GM18526 (cell line): ENCODE measurements around the gene PRSS33.

Experiments
- POLR2A ChIP-seq: IDR thresholded peaks from 3 replicates; pipeline ENCODE4 v1.6.1; 2011; ENCODE audit not compliant: insufficient read length; ENCODE audit errors: extremely low read depth

The PRSS33 gene

DNA sequence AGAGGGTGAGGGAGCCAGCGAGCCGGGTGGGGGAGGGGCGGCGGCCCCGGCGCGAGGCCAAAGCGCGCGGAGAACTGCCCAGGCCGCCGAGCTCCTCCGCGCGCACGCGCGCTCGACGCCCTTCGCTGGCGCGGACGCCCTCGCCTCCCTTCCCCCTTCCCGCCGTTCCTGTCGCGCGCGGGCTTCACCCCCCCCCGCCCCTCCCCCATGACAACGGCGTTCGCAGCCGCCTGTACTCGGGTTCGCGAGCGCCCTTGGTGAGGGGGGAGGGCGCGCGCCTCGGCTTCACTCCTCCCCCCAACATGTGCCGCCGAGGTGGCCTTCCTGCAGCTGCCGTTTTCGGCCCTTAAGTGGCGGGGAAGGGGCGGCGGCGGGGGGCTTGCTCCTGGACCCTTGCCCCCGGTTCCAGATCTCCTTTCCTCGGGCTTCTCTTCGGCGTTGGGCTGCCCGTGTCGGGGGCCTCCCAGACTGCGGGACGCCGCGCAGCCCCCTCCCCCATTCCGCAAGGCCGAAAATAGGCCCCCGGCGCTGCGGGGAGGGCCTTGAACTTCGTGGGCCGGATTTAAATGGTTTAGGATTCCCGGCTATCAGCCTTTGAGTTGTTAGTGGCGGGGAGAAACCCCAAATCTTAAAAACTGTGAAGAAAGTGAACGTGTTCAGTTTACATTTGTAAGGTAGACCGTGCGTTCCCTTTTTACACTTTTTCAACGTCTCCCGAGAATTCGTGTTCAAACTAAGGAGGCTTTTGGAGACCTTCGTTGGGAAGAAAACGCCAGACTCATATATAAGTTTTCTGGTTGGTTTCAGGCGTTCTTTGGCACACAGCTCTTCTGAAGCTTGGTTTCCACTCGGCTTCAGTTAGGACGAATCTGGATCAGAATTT lies 34.3 kb downstream of the PRSS33 start:
- TF ChIP-seq POLR2A: no peak

DNA sequence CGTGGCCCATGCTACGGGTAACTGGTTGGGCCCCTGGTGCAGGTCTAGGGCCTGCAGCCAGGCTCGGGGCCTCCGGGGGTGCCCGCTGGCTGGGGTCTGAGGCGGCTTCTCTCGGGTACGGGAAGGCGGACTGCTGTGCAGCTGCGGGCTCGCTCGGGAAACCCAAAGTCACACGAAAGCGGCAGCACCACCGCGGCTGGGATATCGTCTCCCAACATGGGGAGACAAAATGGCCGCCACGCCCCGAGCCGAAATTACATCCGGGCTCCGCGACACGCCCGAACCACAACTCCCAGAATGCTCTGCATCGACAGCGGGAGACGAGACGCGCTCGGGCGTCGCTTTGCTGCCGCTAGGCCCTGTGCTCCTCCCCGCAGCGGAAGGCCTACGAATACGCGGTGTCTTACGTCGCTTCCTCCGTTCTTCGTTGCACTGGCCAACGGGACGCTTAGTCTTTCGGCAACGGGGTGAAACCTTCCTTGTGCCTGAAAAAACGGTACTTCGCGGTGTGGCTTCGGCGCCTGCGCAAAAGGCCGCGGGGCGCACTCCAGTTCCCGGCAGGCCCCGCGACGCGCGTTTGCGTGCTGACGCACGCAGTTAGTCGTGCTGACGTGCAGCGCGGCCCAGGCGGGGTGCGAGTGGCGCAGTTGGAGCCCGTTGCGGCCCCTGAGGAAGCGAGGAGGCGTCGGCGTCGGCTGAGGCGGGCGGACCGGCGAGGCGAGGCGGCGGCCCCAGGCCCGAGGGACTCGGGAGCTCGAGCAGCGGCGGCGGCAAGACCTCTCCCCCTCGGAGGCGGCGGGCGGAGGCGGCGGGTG lies 35.1 kb downstream of the PRSS33 start, which contains the start of gene SRRM2:
SRRM2 (plus strand) TSS at position 604 of the 815 bp plus-strand sequence. CDS start 3,727 bp downstream, outside the sequence.
- peak; percentile 88 for TF ChIP-seq POLR2A

DNA sequence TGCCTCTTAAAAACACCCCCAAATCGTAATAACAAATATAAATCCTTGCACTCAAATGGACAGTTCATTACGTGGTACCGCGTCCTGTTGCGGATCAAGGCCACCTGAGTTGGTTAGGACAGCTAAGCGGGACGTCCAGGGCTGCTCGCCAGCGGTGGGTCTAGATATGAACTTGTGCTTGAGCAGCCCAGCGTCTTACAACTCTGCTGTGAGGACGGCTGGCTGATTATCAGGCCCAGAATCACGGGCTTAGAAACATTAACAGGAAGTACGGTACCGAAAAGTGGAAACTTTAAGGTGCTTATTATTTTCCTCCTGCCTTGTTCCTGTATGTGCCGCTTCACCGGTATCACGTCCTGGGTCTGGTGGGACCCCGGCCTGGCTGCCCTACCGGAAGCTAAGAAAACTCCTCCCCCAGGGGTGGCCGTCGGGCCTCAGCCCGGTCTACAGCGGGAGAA lies 35.8 kb downstream of the PRSS33 start:
- no peak for TF ChIP-seq POLR2A

DNA sequence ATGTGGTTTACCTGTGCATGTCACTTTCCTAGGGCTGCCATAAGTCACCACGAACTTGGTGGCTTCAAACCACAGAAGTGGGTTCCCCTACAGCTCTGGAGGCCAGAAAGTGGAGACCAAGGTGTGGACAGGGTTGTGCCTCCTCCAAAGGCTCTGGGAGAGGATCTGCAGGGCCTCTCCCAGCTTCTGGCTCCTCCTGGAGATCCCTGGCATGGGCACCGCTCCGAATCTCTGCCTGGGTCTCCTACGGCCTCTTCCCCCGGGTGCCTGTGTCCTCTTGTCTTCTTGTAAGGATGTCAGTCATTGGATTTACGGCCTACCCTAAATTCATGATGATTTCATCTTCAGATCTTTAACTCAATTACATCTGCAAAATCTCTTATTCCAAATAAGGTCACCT lies 37.4 kb downstream of the PRSS33 start:
- TF ChIP-seq POLR2A: no peak

DNA sequence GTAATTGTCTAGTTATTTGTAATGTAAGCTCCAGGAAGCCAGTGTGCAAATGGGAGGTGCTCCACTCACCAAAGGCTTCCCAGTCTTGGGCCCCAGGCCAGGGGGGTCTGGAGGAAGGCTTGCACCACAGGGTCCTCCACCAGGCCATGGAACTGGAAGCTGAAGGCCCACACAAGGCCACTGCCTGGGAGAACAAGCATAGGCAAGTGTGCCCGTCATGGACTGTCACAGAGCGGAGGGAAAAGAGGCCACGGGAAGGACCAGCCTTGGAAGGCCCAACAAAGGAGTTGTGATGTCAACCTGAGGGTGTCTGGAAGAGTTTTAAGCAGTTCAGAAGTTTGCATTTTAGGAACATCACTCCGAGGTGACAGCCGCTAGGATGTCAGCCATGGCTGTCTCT lies 37.9 kb downstream of the PRSS33 start:
- TF ChIP-seq POLR2A: no peak

DNA sequence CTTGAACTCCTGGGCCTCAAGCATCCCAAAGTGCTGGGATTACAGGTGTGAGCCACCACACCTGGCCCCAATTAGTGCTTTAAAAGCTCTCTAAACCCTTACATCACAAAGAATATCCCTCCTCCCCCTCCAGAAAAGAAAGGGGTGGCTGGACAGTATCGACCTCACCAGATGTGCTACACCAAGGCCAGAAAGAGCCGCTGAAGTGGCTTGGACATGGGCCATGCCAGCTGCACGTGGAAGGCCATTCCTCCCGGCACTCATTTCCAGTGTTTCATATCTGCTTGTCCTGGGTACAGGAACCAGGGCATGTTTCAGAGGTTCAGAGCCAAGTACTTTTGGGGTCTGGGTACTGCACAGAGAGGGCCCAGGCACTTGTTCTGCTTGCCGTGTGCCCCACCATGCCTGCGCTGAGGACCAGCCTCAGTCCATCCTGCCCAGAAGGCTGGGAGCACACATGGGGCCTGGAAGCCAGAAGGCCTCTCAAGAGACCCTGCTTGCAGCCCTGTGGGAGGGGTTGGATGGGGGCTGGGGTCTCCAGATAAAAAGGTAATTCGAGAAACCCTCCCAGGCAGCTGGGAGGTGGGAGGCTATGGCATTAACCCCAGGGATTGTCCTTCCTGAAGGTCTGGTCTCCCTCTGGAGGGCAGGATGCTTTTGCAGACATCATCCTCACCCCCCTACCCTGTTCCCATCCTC lies 38.5 kb downstream of the PRSS33 start:
- no peak for TF ChIP-seq POLR2A

DNA sequence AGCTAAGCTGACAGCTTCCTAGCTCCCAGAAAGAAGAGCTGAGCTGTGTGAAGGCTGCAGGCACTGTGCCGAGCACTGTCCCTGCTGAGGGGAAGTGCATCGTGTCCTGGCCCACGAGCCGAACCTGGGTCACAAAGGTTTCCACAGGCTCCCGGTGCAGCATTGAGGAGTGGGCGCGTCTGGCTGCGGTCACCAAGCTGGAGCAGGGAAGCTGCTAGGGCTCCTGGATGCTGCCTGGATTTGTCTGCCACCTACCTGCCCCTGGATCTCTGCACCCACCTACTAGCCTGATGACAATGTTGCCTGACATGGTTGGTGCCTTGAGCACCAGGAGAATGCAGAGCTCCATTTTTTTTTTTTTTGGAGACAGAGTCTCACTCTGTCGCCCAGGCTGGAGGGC lies 41.4 kb downstream of the PRSS33 start:
- TF ChIP-seq POLR2A: no peak

DNA sequence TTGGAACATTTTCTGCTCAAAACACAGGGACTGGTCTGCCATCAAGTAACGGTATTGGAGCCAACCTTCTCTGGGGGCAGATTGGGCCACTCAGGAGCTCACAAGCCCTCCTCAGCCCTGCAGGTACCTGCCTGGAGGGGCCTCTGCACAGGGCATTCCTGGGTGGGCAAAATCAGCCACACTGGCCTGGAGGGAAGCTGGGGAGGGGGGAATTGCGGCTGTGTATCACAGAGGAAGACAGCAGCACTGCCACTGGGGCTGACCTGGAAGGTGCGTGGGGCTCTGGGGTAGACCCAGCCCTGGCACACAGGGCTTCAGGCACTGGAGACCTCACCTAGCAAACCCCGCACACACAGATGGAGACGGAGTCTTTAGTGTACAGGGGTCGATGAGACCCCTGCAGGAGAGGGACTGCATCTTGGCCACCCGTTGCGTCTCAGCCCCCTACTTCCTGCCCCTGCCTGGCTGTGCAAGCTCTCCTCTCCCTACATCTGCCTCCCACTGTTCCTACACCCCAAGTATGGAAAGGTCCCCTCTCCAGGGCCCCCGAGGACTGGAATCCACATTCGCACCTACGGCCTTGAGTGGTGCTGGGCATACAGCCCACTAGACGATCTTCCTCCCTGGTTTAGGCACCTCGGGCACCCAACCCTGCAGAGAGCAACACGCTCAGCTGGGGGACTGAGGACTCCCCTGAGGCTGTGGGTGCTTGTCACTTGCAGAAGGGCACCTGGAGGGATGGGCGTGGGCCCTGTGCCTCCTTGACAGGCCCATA lies 42.1 kb downstream of the PRSS33 start:
- TF ChIP-seq POLR2A: no peak

DNA sequence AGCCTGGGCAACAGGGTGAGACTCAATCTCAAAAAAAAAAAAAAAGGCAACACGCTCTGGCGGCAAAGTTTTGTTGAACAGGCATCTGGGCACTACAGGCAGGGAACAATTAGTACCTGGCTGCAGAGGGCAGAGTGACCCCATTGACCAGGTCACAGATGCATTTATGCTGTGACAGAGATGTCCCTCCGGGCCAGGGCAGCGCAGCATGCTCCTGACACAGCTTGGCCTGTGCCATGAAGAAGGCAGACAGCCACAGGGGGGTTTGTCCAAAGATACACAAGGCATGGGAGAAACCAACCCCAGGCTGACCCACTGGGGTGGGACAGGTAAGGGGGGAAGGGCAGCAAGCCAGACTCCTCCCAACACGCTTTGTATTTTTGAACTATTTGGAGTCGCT lies 42.6 kb downstream of the PRSS33 start:
- no peak for TF ChIP-seq POLR2A

DNA sequence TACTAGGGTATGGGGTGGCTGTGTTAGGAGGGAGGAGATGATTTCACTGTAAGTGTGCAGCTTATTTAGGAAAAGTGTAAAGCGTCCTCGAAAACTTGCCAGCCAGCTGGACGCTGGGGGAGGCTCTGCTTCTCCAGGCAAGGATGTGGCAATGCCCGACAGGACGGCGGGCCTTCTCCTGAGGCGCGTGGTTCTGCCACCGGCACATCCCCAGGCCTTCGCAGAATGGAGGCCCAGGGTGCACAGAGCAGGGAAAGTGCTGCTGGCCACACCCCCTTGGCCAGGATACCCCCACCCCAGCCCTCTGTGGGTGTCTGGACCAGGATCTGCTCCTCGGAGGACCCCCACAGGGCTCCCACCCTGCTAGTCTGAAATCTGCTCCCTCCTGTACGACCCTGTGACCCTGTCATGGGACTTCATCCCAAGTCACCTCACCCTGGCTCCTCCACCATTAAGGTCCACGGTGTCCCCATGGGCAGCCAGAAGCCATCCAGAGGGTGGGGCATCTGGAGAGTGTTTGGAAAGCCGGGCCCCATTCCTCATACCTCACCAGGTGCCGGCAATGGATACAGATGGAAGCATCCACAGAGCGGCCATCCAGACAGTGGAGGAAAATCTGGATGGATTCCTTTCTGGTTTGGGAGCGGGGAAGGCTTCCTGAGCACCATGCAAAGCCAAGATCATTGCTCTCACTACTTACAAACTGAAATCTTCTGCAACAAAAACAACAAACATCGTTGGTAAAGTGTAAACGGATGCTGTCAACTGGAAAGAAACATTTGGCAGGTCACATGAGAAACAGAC lies 44.2 kb downstream of the PRSS33 start:
- TF ChIP-seq POLR2A: no peak

DNA sequence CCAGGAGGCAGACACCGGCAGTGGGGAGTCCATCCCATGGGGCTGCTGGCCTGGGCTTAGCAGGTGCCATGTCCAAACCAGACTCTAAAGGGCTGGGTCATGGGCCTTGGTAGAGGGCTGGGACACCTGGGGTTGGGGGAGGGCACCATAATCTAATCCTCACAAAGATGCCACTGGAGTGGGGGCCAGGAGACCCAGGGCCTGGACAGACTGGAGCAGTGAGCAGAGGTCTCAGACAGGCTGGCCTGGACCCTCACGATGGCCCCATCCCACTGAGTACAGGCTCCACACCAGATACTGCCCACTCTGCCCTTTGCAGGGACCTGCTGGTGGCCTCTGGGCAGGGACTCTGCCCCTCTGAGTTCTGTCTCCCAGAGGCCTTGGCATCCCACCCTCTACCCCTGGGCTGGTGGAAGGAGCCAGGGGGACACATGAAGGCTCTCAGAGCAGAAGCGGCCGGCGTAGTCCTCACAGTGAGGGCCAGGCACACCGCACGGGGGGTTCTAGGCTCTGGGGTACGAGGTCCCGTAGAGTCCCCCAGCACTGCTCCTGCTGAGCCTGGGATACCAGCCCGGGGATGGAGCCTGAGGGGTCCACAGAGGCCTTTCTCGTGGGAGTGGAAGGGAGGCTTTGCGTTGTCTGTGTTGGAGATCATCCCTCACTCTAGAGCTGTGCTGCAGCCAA lies 44.9 kb downstream of the PRSS33 start:
- no peak for TF ChIP-seq POLR2A

DNA sequence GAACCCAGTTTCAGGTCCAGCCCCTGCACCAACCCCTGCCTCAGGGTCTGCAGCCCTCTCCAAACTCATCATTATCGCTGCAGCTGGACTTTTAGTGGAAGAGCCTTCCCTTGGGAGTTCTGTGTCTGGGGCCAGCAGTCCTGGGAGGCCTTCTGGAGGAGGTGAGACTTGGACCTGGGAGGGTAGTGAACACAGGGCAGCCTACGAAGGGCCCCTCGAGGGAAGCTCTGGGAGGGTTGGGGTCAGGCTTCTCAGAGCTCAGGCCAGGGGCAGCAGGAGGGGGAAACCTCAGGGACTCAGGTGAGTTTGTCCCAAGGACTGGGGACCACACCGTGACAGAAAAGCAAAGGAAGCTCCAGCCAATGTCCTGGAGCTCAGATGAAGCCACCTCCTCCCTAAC lies 46.2 kb downstream of the PRSS33 start:
- no peak for TF ChIP-seq POLR2A

DNA sequence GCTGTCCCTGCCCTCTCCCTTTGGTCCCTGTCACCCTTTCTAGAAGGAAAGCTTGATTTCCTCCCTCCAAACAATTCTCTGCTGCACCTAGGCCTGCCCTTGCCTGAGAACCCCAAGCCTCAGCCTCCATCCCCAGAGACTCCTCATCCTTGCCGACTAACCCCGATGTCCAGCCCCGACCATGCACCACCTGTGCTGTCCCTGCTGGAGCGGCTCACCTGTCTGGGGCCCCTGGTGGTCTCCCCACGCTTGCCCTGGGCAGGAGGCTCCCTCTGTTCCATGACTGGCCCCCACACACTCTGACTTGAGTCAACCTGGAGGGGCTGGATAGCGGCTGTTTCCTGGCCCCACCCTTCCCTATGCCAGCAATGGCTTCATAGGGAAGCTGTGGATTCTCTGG lies 46.9 kb downstream of the PRSS33 start:
- no peak for TF ChIP-seq POLR2A

DNA sequence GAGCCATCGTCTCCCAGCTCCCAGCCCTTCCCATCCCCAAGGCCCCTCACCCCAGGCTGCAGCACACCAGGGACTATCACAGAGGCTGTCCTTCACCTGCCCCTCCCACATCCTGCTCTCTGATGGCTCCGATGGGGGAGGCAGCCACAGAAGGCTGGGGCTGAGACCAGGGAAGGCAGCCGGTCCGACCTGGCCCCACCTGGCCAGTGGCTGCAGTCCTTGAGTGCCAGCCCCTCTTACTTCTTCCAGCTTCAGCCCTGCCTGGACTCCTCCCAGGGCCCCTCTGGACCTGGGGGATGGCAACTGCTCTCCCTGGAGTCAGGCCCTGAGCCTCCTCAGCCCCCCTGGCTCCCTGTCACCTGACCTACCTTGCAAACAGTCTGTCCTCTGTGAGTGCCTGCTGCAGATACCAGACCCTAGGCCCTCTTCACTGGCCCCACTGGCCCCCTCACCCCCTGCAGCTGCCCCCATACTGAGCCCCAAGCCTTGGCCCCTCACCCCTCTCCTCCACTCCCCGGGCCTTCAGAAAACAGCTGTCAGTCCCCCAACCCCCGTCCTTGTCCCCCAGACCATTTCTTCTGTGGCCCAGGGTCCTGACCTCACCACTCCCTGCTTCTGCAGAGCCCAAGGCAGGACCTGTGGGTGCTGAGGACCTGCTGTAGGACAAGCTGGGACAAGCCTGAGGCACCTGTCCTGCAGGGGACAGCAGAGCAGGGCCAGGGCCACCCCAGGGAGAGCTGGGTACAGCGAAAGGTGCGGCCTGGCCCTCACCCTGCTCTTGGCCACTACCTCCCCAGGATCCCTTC lies 47.5 kb downstream of the PRSS33 start:
- no peak for TF ChIP-seq POLR2A
